HG03469 (cell line): ENCODE results near the gene TNRC18.

Experiments
- ATAC-seq: cut with Tn5 transposase; IDR thresholded peaks from one replicate; pipeline ENCODE4 v1.9.1; 2021; ENCODE audit warnings: mild to moderate bottlenecking, moderate library complexity, moderate number of reproducible peaks; ENCODE audit not compliant: unreplicated experiment

The TNRC18 gene

DNA sequence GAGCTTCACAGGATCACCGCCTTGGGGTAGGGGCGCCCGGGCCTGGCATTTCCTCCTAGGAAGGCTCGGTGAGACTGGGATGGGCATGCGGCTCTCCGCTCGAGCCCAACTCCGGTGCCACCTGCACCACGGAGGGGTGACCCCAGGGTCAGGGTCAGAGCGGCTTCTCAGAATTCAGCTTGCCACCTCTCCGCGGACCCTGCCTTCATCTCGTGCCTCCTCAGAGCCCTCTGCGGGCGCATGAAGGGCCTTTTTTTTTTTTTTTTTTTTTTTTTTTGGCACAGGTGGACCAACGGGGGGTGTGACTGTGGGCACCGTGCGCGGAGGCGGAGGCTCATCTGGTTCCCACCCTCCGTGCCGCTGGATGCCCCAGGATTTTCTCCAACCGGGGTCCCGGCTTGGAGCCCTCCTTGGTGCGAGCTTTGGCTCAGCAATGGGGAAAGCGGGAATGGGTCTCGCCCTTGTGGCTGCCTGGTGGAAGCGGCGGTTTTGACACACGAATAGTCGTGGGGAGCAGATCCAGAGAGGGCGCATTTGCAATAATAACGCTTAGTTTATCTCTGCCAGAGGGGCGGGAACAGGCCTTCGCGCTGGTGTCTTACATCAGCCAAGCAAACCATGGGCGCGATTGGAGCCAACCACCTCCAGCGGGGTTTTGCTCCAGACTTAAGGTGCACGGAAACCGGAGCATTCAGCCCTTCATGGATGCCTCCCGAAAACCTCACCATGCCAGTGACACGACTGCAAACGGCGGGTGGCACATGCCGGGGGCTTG, 5.0 kb upstream of the TNRC18 start:
- no peak for ATAC-seq

DNA sequence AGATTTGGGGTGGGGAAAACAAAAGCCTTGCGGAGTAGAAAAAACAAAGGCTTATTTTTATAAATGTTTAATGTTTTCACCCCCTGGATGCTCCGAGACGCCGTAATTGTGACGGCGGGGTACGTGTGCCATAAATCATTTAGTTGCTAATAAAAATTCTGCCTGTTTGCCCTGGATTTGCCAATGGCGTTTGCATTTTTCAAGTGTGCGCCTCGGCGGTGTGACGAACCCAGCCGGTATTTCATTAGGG, 2.5 kb upstream of the TNRC18 start:
- no peak for ATAC-seq

- no peak for ATAC-seq
Observed at GRCh38 chr7:5425507-5426225, 2.0 kb upstream of the TNRC18 start.

GRCh38 chr7:5424749-5425506, 1.3 kb upstream of the TNRC18 start:
- ATAC-seq, result no peak

GRCh38 chr7:5423976-5424748, 528 bp upstream of the TNRC18 start:
- no peak for ATAC-seq

DNA sequence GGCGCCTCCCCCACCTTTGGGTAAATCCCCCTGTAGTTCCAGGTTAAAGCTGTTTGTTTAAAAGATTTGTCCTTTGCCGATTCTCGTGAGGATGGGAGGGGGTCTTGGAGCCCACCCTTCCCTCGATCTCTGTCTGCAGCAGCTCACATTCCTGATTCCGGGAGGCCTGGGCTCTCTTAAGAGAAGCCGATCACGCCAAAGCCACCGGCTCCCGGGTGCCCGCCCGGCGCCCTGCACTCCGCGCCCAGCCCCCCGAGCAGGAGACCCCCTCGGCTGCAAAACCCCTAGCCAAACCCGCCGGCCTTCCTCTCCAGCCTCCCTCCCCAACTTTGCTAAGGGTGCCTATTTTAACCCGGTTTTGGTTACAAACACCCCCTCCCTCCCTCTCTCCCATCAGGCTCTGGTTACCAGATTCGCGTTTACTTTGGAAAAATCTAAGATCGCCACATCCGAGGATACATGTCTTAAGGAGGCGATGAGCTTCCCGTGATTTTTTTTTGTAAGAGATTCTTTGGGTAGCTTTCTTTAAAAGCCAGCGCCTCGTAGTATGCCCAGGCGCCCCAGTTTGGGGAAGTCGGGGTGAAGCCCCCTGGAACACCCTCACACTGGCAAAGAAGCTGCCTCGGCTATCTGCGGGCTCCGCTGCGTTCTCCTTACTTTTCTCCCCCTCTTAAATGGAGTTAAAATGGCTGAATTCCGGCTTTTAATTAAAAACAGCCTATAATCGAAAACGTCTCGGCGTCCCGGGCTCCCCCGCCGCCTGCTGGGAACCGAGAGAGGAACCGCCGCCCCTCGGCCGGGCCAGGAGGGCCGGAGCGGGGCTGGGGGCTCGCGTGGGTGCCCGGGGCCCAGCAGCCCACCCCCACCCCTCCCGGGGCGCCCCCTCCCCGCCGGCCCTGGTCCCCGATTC, 983 bp downstream of the TNRC18 start:
- ATAC-seq, result no peak

- no peak for ATAC-seq
Observed at GRCh38 chr7:5421714-5422395, 1.8 kb downstream of the TNRC18 start.

DNA sequence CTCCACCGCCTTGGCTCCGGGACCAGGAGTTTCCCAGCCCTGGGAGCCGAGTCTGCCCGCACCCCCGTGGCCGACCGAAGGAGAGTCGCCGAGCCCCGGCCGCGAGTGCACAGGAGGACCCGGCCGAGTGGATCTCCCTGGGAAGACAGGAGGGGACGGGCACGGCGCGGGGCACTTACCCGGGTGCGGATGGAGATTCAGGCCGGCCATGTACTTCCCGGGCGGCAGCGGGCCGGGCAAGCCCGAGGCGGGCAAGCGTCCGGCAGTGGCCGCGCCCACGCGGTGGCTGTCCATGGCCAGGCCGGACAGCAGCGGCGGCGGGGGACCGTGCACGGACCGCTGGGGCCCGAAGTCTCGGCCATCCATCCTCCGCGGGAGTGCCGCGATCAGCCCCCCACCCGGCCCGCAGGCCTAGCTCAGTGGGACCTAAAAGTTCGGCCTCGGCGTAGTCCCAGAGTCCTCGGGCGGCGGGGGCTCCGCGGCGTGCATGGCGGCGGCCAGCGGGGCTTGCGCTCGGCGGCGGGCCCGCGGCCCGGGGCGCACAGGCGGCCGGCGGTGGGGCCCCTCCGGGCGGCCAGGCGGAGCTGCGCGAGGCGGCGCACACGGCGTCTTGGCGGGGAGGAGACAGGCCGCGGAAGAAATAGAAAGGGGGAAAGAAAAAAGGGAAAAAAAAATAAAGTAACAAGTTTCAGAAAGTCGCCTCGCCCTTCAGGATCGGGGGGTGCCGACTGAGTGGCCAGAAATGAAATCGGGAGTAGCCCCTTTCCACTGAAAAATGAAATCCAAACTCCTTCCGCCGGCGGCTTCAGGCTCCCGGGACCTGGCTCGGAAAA, 2.5 kb downstream of the TNRC18 start:
- ATAC-seq, result no peak

- no peak for ATAC-seq
Observed at GRCh38 chr7:5420067-5420880, 3.4 kb downstream of the TNRC18 start.

DNA sequence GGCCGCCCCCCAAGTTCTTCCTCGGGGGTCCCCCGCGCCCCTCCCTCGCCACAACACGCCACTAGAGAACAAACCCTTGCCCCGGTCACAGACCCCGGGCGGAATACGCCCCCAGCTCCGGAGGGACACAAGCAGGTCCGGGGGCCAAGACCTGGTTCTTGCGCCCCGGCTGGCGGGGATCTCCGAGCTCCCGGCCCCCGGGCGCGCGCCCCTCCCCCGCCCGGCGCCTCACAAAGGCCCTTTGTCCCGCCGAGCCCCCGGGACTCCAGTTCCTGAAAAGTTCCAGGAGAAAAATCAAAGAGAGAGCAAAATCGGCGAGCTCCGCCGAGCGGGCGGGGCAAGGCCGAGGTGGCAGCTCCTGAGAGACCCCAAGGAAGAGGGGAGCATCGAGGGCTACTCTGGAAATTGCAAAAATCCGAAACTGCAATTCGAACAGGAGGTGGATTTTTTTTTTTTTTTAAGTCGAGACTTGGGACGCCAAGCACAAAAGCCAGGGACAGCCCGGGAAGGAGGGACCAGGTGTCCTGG, 4.0 kb downstream of the TNRC18 start:
- ATAC-seq, result no peak

DNA sequence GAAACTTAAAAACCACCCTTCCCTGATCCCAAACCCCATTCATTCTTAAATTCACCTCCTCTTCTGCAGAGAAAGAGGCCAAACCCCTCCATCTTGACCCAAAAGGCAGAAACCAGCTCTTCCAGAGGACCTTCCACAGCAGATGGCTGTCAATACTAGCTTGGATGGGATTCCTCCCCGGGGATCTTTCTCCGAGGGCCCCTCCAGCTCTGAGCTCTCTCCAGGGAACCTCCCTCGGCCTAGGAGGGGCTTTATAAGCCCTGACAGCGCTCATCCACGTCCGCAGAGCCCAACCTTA, 5.4 kb downstream of the TNRC18 start:
- no peak for ATAC-seq

GRCh38 chr7:5417106-5418071, 6.2 kb downstream of the TNRC18 start:
- no peak for ATAC-seq

- ATAC-seq, result no peak
Observed at GRCh38 chr7:5414916-5415315, 8.7 kb downstream of the TNRC18 start.

DNA sequence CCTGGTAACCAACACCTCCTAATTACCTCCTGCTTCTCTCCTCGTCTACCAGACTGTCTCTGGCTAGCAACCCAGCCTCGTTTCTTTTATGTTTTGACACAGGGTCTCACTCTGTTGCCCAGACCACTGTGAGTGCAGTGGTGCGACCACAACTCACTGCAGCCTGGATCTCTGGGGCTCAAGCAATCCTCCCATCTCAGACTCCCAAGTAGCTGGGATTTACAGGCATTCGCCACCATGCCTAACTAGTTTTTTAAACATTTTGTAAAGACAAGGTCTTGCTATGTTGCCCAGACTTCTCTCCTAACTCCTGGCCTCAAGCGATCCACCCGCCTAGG, 10.2 kb downstream of the TNRC18 start:
- no peak for ATAC-seq

DNA sequence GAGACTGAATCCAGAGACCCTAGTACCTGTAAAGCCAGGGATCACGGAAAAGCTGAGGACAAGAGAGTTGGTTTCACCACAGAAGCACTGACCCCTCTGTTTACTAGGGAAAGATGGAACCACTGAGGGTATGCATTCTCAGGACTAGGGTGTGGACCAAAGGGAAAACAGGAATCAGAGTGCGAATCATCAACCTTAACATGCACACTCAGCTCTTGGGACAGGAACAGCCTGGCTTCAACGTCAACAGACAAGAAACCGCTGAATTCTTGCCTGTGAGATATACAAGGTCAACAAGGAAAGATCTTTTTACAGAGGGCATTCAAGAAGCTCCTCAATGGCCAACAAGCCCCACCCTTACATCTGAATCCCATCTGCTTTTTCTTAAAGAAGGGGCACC, 14.9 kb downstream of the TNRC18 start:
- ATAC-seq, result no peak

GRCh38 chr7:5406957-5407945, 16.4 kb downstream of the TNRC18 start:
- ATAC-seq, result no peak
